HG03520 (cell line): ENCODE results near the gene GVQW3.

Source experiments
- ATAC-seq: cut with Tn5 transposase; IDR thresholded peaks from one replicate; pipeline ENCODE4 v1.9.1; 2021; ENCODE audit warnings: mild to moderate bottlenecking, moderate library complexity; ENCODE audit not compliant: unreplicated experiment

Gene GVQW3

DNA sequence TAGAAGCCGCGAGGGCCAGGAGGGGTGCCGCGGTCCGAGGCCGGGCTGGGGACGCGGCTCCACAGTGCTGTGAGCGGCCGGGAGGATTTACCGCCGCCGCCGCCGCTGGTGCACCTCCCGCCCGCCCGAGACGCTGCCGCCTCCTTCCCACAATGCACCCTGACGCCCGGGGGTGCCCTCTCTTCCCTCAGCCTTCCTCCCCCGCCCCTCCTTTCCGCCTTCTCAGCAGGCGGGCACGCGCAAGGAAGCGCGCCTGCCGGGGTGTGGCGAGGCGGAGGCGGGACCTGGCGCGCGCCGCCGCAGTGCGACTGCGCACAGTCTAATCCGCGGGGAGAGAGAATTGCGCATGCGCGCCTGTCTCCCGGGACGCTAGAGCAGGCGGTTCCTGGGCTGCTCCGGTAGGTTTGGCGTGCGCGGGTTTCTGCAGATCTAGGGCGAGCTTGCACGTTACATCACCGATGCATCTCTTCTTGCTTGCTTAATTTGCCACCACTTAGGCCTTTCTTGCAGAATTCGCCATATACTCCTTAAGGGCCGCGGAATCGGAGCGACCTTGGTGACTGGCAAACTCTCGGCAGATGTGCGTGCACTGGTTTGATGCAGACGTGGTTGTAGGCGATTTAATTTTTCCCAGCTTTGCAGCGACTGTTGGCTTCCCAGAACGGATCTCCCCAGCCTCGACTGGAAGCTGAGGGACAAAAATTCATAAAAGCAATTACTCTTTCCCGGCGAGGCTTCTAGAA lies at the start of gene GVQW3, which contains the start of gene THAP12:
Gene GVQW3, plus strand, starts transcription at position 347 of the 743 bp plus-strand sequence. CDS start 506 bp downstream, outside the sequence.
Gene THAP12, minus strand, starts transcription at position 156 of the 743 bp plus-strand sequence. CDS start 296 bp downstream, outside the sequence.
- peak; percentile 68 for ATAC-seq

DNA sequence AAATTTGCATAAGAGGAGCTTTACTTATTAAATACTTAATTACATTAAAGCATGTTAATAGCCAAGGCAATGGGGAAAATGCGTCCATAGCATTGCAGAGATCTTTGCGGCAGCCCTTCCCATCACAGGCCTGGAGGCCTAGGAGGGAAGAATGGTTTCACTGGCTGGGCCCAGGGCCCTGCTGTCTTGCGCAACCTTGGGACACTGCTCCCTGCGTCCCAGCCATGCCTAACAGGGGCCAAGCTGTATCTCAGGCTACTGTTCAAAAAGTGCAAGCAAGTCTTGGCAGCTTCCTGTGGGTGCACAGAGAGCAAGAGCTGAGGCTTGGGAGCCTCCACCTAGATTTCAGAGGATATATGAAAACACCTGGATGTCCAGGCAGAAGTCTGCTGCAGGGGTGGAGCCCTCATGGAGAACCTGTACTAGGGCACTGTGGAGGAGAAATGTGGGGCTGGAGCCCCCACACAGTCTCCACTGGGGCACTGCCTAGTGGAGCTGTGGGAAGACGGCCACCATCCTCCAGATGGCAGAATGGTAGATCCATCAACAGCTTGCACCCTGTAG lies 46.2 kb upstream of the GVQW3 start:
- ATAC-seq, result no peak

DNA sequence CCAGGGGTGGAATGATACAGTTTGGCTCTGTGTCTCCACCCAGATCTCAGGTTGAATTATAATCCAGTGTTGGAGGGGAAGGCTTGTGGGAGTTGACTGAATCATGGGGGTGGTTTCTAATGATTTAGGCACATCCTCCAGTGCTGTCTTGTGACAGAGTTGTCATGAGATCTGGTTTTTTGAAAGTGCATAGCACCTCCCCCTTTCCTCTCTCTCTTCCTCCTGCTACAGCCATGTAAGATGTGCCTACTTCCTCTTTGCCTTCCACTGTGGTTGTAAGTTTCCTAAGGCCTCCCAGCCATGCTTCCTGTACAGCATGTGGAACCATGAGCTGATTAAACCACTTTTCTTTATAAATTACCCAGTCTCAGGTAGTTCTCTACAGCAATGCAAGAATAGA lies 45.3 kb upstream of the GVQW3 start:
- no peak for ATAC-seq

GRCh38 chr11:76336597-76336996 lies 44.5 kb upstream of the GVQW3 start:
- no peak for ATAC-seq

DNA sequence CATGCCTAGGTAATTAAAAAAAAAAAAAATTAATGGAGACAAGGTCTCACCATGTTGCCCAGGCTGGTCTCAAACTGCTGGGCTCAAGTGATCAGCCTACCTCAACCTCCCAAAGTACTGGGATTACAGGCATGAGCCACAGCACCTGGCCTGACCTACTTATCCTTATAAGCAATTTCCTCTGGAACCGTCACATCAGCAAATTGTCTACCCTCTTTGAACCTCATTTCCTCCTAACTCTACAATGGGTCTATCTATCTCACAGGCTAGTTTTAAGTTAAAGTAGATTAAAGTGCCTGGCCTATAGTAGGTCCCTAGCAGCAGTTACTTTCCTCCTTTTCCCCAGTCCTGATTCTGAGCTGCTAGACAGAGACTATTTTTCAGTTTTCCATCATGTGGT lies 43.7 kb upstream of the GVQW3 start:
- no peak for ATAC-seq

- no peak for ATAC-seq
Observed at GRCh38 chr11:76337923-76338322, 43.2 kb upstream of the GVQW3 start.

GRCh38 chr11:76339221-76339620 lies 41.9 kb upstream of the GVQW3 start:
- no peak for ATAC-seq

DNA sequence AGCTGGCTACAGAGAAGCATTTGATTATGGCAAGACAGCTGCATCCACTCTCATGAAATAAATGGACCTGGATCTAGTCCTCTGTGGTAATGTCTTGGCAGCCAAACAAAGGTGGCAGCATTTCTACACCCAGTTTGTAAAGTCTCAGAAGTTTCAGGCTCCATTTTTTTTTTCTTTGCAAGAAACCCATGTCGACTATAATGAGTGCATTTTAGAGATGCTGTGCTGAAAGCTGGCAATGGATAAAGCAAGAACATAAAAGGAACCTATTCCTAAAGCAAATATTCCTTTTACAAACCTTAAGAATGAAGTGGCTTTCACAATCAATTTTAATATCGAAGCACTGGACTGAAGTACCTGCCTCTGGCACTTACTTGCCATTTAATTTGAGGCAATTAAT lies 33.7 kb upstream of the GVQW3 start:
- ATAC-seq, result no peak

DNA sequence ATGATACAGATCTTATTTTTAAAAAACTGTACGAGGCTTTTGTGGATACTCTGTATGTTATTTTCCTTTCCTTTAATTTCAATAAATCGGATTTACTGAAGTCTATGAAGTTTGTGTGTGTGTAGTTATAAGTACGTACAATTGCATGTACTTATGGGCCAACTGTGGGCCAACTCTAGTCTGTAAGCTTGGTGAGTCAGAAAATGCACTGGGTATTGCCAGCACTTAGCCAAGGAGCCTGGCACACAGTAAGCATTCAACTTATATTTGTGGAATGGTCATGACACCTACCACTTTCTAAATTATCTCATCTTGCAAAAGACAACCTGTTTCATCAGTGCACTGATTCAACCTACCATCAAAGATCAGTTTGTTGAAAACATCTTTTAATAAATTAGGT lies 32.8 kb upstream of the GVQW3 start:
- ATAC-seq, result no peak

DNA sequence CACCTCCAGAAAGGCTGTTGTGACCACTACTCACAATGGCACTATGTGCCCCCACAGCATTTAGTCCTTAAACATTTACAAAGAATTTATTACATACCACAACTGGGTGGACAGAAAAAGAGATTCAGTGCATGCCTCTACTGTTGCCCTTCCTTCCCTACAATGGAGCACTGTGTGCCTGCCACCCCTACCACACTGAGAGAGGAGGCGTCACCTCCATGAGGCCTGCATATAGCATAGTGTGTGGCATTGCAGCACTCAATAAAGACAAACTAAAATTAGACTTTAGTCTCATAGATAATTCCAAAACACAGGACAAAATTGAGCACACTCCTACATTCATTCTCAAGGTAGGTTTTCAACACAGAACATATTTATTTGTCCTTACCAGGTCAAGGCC lies 26.0 kb upstream of the GVQW3 start:
- ATAC-seq, result no peak

GRCh38 chr11:76361374-76361773 lies 19.7 kb upstream of the GVQW3 start:
- no peak for ATAC-seq

GRCh38 chr11:76361776-76362175 lies 19.3 kb upstream of the GVQW3 start:
- no peak for ATAC-seq

- no peak for ATAC-seq
Observed at GRCh38 chr11:76362716-76363115, 18.4 kb upstream of the GVQW3 start.

DNA sequence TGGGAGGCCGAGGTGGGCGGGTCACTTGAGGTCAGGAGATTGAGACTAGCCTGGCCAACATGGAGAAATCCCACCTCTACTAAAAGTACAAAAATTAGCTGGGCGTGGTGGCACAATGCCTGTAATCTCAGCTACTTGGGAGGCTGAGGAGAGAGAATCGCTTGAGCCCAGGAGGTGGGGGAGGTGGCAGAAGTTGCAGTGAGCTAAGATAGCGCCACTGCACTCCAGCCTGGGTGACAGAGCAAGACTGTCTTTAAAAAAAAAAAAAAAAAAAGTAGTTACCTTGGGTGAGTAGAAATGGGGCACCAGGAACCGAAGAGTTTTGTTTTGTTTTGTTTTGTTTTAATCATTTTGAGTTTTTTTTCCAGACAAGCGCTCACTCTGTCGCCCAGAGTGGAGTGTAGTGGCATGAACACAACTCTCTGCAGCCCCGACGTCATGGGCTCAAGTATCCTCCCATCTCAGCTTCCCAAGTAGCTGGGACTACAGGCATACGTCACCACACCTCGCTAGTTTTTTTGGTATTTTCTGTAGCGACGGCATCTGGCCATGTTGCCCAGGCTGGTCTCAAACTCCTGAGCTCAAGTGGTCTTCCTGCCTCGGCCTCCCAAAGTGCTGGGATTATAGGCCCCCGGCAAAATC lies 16.0 kb upstream of the GVQW3 start:
- ATAC-seq, result no peak

- no peak for ATAC-seq
Observed at GRCh38 chr11:76368490-76368889, 12.6 kb upstream of the GVQW3 start.

DNA sequence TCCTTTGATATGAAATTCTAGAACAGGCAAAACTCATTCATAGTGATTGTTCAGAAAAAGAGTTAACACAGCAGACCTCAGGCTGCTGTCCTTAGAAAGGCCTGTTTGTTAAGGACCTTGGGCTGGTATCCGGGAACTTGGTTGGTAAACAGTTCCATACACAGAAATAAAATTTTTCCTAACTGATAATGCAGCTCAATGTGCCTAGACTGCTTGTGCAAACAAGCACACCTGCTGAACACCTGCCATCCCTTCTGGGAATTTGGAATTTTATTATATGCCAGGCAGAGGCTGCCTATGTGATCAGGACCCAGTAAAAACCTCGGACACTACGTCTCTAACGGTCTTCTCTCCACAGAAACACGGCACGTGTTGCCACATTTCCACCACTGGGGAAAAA lies 11.7 kb upstream of the GVQW3 start:
- ATAC-seq, result no peak

GRCh38 chr11:76371170-76371569 lies 10.0 kb upstream of the GVQW3 start:
- ATAC-seq, result no peak

GRCh38 chr11:76376746-76377558 lies 4.2 kb upstream of the GVQW3 start:
- ATAC-seq, result no peak

DNA sequence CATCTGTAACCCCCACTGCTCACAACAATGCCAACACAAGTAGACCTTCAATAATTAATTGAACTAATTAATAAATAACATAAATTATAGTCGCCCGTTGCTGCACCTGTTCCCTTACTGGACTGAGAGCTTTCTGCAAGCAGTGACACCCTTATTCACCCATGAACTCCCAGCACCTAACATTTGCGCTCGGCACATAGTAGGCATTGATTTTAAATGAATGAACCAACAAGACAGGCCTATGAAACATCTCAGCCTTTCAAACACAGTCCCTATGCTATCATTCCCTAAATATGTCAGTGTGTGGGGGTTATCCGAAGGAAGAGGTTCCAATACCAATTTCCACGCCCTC lies 1.3 kb upstream of the GVQW3 start:
- no peak for ATAC-seq

DNA sequence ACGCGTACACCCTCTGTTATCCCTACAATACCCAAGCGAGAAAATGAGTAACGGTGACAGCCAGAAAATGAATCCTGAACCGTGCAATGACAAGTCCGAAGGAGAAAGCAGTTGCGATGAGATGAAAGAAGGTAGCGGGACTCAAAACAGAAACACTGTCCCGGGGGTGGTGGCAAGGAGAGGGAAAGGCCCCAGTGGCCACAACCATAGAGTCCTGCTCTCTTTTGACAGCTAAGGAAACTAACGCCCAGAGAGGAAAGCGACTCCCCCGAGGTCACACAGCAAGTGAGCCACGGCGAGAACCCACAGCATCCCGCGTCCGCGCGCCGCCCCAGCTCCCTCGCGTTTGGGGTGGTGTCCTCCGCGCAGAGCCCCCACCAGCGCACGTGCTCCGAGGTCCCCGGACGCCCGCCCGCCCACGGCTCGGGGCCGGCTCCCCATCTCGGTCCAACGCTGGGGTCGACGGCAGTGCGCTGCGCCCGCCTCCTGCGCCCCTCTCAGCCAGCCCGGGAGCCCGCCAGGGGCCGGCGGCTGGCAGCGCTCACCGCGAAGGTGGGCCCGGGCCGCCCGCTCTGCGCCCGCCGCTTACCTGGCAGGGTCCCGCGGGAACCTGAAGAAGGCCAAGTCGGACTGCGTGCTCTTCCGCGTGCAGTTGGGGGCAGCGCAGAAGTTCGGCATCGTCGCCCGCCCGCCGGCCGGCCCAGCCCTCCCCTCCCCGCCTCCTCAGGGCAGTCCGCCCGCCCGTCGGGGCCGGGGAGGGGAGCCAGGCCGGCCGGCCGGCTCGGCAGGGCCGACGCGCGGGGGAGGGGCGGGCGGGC lies 755 bp upstream of the GVQW3 start:
- ATAC-seq, result peak; percentile 22

DNA sequence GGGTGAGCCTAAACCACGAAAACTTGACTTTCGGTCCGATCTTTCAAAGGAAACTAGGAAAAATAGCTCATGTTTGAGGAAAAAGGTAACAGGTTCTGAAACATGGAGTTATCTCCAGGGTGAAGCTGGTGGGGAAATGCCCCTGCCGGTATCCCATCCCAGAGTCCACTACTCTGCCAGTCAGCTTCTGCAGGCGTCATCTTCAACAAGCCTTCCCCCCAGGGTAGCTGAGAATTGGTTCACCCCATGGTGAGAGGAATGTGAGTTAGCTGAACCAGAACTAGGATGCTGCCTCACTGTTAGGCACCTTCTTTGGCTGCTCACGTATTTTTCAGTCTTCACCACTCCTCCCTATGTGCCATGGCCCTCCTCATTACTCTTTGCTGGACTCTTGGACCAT lies 1.1 kb downstream of the GVQW3 start:
- no peak for ATAC-seq
